ENCODE data around the gene AREL1. TPM values are rescaled to one million over a fixed set of nuclear protein-coding genes. Genes with fewer than 3 reads are reported as not detected.
"Not testable (repeated sequence)": the region's sequence is repeated elsewhere in the genome, so short reads cannot be mapped to it uniquely, and the experiment has no call there.

Gene AREL1
- total RNA-seq, 1 experiment from 2014 or later = 45.9 TPM

GRCh38 chr14:74712499-74713394 is at the start of gene AREL1, which contains the start of gene FCF1 (continued):
- TF ChIP-seq REST (IDR thresholded peaks at IDR 0.05; ENCODE audit: low read depth) (no peak), SIN3A (IDR thresholded peaks at IDR 0.05; ENCODE audit: low read depth) (peak; percentile 94; the same call in 1 of the 2 replicates), ZFX (IDR thresholded peaks at IDR 0.05) (no peak)
- TF ChIP-seq, protein P1, sequence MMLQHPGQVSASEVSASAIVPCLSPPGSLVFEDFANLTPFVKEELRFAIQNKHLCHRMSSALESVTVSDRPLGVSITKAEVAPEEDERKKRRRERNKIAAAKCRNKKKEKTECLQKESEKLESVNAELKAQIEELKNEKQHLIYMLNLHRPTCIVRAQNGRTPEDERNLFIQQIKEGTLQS (IDR thresholded peaks at IDR 0.05) = no peak

GRCh38 chr14:74758505-74758904 is 45.6 kb upstream of the AREL1 start:
- H3K4me3 ChIP-seq (replicated peaks in 1 of 2; ENCODE audit: low read depth in 1 of 2, low read length in 2 of 2); H4K20me1 ChIP-seq (ENCODE audit: insufficient read depth); H3K9ac ChIP-seq (ENCODE audit: low read length); POLR2A ChIA-PET; H3K9me3 ChIP-seq (ENCODE audit: control insufficient read depth in 1 of 2, insufficient read depth in 1 of 2, low read depth in 1 of 2, low read length in 2 of 2); H3K27me3 ChIP-seq (ENCODE audit: insufficient read depth, low read length); RAD21 ChIA-PET (ENCODE audit: low non-redundant PET in 1 of 2, low total read pairs in 2 of 2, uncharacterized antibody in 2 of 2, unreplicated experiment in 2 of 2); H3K4me1 ChIP-seq (ENCODE audit: control insufficient read depth in 1 of 2, insufficient read depth in 2 of 2, low read length in 2 of 2); H3K27ac ChIP-seq (ENCODE audit: low read depth, low read length); H3K79me2 ChIP-seq (ENCODE audit: insufficient read depth, low read length); H3K4me2 ChIP-seq (ENCODE audit: low read length); ATAC-seq; H3K9me2 ChIP-seq (ENCODE audit: insufficient read depth); BruUV-seq (replicated peaks); H3K36me3 ChIP-seq (ENCODE audit: control insufficient read depth in 1 of 2, insufficient read depth in 2 of 2, low read length in 2 of 2); DNase-seq (ENCODE audit: low read depth, low spot score); CTCF ChIA-PET; intact Hi-C loops (cut with micrococcal nuclease); H2AFZ ChIP-seq (ENCODE audit: low read depth, low read length, poor library complexity, severe bottlenecking): not testable (repeated sequence)
